ENCODE results near the gene TPRN. TPM values are rescaled to one million over a fixed set of nuclear protein-coding genes. Genes with fewer than 3 reads are reported as not detected.

Gene TPRN
- total and polyA plus RNA-seq, 9 of the 15 experiments (the other 6 are each of a cell fraction or from before 2014, with no cell fraction given) = 0.31 to 31.9 (median 4.4) TPM

GRCh38 chr9:137157618-137158415 is 42.7 kb downstream of the TPRN start (continued):
- TF ChIP-seq RBFOX2 (IDR thresholded peaks at IDR 0.05; ENCODE audit: low read depth, low read length) (no peak), MYC (IDR thresholded peaks at IDR 0.05; ENCODE audit: low read depth, low read length) (no peak), MYC (CRISPR knock-in tag; IDR thresholded peaks at IDR 0.05; ENCODE audit: borderline replicate concordance, low read depth) (no peak), GTF2F1 (IDR thresholded peaks at IDR 0.05; ENCODE audit: low read depth, low read length) (no peak), TBP (optimal IDR thresholded peaks at IDR 0.05; ENCODE audit: low read depth, low read length) (no peak), UBTF (IDR thresholded peaks at IDR 0.05; ENCODE audit: borderline replicate concordance in 1 of 2, low read depth in 2 of 2, low read length in 2 of 2) (no peak), HOMEZ (CRISPR knock-in tag; IDR thresholded peaks at IDR 0.05) (no peak), ZNF175 (CRISPR knock-in tag; IDR thresholded peaks at IDR 0.05; ENCODE audit: low read depth) (no peak), TAF15 (IDR thresholded peaks at IDR 0.05; ENCODE audit: low read depth, low read length) (no peak), SIRT6 (IDR thresholded peaks at IDR 0.05; ENCODE audit: low read depth, low read length) (no peak), DPF2 (IDR thresholded peaks at IDR 0.05) (peak; percentile 41; the same call in 1 of the 2 replicates), L3MBTL2 (IDR thresholded peaks at IDR 0.05) (peak; percentile 42; the same call in 1 of the 2 replicates), CSDE1 (IDR thresholded peaks at IDR 0.05) (no peak), ELF2 (CRISPR knock-in tag; IDR thresholded peaks at IDR 0.05) (no peak), E2F6 (IDR thresholded peaks at IDR 0.05; ENCODE audit: borderline replicate concordance in 1 of 2, extremely low read depth in 1 of 2, insufficient read depth in 1 of 2, insufficient read length in 1 of 2, low read depth in 1 of 2, low read length in 1 of 2, poor library complexity in 1 of 2, severe bottlenecking in 1 of 2) (no peak), ZNF324 (CRISPR knock-in tag; IDR thresholded peaks at IDR 0.05) (no peak), DDX20 (tag; IDR thresholded peaks at IDR 0.05; ENCODE audit: low read depth) (no peak)
- TF ChIP-seq, protein P1, sequence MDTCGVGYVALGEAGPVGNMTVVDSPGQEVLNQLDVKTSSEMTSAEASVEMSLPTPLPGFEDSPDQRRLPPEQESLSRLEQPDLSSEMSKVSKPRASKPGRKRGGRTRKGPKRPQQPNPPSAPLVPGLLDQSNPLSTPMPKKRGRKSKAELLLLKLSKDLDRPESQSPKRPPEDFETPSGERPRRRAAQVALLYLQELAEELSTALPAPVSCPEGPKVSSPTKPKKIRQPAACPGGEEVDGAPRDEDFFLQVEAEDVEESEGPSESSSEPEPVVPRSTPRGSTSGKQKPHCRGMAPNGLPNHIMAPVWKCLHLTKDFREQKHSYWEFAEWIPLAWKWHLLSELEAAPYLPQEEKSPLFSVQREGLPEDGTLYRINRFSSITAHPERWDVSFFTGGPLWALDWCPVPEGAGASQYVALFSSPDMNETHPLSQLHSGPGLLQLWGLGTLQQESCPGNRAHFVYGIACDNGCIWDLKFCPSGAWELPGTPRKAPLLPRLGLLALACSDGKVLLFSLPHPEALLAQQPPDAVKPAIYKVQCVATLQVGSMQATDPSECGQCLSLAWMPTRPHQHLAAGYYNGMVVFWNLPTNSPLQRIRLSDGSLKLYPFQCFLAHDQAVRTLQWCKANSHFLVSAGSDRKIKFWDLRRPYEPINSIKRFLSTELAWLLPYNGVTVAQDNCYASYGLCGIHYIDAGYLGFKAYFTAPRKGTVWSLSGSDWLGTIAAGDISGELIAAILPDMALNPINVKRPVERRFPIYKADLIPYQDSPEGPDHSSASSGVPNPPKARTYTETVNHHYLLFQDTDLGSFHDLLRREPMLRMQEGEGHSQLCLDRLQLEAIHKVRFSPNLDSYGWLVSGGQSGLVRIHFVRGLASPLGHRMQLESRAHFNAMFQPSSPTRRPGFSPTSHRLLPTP (IDR thresholded peaks at IDR 0.05; ENCODE audit: borderline replicate concordance, extremely low read depth, insufficient read length) = no peak
